ENCODE measurements around the gene ZNF107.

- TF ChIP-seq, protein P1, sequence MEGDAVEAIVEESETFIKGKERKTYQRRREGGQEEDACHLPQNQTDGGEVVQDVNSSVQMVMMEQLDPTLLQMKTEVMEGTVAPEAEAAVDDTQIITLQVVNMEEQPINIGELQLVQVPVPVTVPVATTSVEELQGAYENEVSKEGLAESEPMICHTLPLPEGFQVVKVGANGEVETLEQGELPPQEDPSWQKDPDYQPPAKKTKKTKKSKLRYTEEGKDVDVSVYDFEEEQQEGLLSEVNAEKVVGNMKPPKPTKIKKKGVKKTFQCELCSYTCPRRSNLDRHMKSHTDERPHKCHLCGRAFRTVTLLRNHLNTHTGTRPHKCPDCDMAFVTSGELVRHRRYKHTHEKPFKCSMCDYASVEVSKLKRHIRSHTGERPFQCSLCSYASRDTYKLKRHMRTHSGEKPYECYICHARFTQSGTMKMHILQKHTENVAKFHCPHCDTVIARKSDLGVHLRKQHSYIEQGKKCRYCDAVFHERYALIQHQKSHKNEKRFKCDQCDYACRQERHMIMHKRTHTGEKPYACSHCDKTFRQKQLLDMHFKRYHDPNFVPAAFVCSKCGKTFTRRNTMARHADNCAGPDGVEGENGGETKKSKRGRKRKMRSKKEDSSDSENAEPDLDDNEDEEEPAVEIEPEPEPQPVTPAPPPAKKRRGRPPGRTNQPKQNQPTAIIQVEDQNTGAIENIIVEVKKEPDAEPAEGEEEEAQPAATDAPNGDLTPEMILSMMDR (IDR thresholded peaks at IDR 0.05; ENCODE audit: low read depth, low read length): no peak
- no peak for TF ChIP-seq EZH2phosphoT487 (IDR thresholded peaks at IDR 0.05; ENCODE audit: low read depth)
These were observed 40.8 kb downstream of the ZNF107 start for GRCh38 chr7:64706625-64707292.

Measured in OCI-LY3 (cell line).